Peyer's patch (tissue), 4 donors: ENCODE results near the gene CIART. TPM values are rescaled to one million over a fixed set of nuclear protein-coding genes. Genes with fewer than 3 reads are reported as not detected.
"Not testable (repeated sequence)": the region's sequence is repeated elsewhere in the genome, so short reads cannot be mapped to it uniquely, and the experiment has no call there.

Source experiments
- DNase-seq, 3 donors: peaks; one replicate each; pipeline ENCODE4 v3.0.0-alpha.2; 2017 to 2019
- H3K27ac ChIP-seq, 4 donors: fragments of 200-600 bp; sonication (generic); one replicate each; pipeline ENCODE4 v1.5.1; 2016 to 2019
- H3K27me3 ChIP-seq, 2 donors: fragments of 200-600 bp; sonication (generic); one replicate each; pipeline ENCODE4 v1.5.1; 2019
- H3K36me3 ChIP-seq, 3 donors: fragments of 200-600 bp; sonication (generic); one replicate each; pipeline ENCODE4 v1.5.1; 2016 to 2019
- H3K4me1 ChIP-seq, 4 donors: fragments of 200-600 bp; sonication (generic); one replicate each; pipeline ENCODE4 v1.5.1; 2016 to 2019
- H3K4me3 ChIP-seq, 4 donors: fragments of 200-600 bp; sonication (generic); 1 replicate in 3 of 4; 2 replicates in 1 of 4; pipeline ENCODE4 v1.5.1; 2016 to 2019; ENCODE audit warnings: mild to moderate bottlenecking in 1 of 4
- H3K9me3 ChIP-seq, 4 donors: fragments of 200-600 bp; sonication (generic); one replicate each; pipeline ENCODE4 v1.5.1; 2016 to 2019; ENCODE audit warnings: mild to moderate bottlenecking in 1 of 4
- CTCF ChIP-seq, 6 experiments: fragments of 450-650 bp in 4 of 6; fragments of 200-600 bp in 2 of 6; sonication (generic) in 1 of 6; IDR thresholded peaks; one replicate each; pipeline ENCODE4 v1.5.1; 2017 to 2019; ENCODE audit warnings: antibody characterized with exemption in 6 of 6, mild to moderate bottlenecking in 3 of 6, moderate library complexity in 1 of 6
- POLR2A ChIP-seq, 2 donors: fragments of 450-650 bp; IDR thresholded peaks; one replicate each; pipeline ENCODE4 v1.5.1; 2017; ENCODE audit warnings: antibody characterized with exemption in 2 of 2, mild to moderate bottlenecking in 2 of 2, moderate library complexity in 2 of 2
- total RNA-seq, 4 donors: library from RNA; depleted of rRNA; stranded (reverse); fragments of >200 nt; gene quantifications; one replicate each; pipeline ENCODE4 v1.1.0, GENCODE V29; 2016

Gene CIART, protein sequence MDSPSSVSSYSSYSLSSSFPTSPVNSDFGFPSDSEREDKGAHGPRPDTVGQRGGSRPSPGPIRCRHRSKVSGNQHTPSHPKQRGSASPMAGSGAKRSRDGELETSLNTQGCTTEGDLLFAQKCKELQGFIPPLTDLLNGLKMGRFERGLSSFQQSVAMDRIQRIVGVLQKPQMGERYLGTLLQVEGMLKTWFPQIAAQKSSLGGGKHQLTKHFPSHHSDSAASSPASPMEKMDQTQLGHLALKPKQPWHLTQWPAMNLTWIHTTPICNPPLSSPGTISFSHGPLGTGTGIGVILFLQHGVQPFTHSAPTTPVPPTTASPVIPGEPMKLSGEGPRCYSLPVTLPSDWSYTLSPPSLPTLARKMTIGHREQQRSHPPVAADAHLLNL
- 1 to 10 TPM; 1.7 to 5.7 (median 5.1) TPM for total RNA-seq

GRCh38 chr1:150281758-150282557 lies at the start of gene CIART:
TSS of gene CIART (plus strand) at chr1:150282554. CDS start at chr1:150283268, 714 bp downstream.
- Histone ChIP-seq H3K36me3 (peaks cover 0 to 8% (median 0%) of the 10 kb centered on the region in 3 donors), H3K27ac (peak within 1 kb of the TSS; percentile 53 to 89 (median 72)), H3K4me3 (peak within 1 kb of the TSS; percentile 31 to 56 (median 44)), H3K27me3 (no peaks in the 10 kb centered on the region), H3K4me1 (peaks cover 0 to 23% (median 4%) of the 10 kb centered on the region in 4 donors), H3K9me3 (no peaks in the 10 kb centered on the region)
- TF ChIP-seq POLR2A (IDR thresholded peaks at IDR 0.05) (no peak), CTCF (IDR thresholded peaks at IDR 0.05) (no peak)
- DNase-seq, result peak; percentile 81 to 95 (median 91)

- not testable (repeated sequence) for H3K4me3 ChIP-seq, H3K9me3 ChIP-seq, H3K27me3 ChIP-seq, DNase-seq, H3K36me3 ChIP-seq
- Histone ChIP-seq H3K4me1 (peaks cover 0 to 12% (median 0%) of the 10 kb centered on the region in 4 donors), H3K27ac (peak overlapping the region in 2 of 4 donors; percentile 13 to 96)
Measured at GRCh38 chr1:150232921-150233320, 49.4 kb upstream of the CIART start.

DNA sequence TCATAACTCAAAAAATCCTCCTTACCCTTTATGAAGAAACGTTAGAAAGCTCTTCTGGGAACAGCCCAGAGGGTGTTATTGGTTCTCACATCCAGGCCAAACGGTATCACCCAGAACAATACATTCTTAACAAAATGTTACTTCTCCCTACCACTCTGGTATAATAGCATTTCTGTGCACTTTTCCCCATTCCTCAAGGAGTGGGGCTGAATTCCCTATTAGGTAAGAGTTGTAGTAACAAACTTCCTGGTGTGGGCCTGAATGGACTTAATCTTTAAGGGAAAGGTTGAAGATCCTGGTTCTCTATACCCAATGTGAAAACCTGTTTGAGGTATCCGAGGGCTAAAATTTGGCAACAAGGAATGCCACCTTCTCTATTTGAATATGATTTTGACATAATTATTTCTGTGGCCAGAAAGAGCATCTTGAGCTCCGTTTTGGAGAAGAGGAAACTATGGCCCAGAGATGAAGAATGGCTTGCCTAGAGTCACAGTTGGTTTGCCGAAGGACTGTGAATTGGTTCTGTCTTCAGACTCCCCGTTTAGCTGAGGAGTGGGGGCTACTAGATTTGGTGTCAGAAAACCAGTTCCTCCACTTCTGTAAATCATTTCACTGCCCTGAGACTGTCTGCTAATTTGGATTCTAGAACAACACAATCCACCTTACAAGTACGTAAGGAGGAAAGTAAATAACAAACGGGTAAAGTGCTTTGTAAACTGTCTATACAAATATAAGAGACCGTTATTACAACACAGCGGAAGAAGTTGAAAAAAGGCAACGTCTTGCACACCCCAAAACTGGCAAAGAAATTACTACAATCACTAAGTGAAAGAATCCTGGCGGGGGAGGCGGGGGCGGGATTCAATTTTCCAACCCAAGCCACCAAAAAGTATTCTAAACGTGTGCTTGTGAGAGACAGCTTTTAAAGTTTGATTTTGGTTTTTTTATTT lies 48.7 kb upstream of the CIART start:
- Histone ChIP-seq H3K4me1 (peaks cover 0 to 12% (median 0%) of the 10 kb centered on the region in 4 donors), H3K27ac (peak overlapping the region; percentile 89 to 97 (median 94)), H3K27me3 (no peaks in the 10 kb centered on the region), H3K9me3 (no peaks in the 10 kb centered on the region), H3K36me3 (peaks cover 0 to 9% (median 0%) of the 10 kb centered on the region in 3 donors), H3K4me3 (peak overlapping the region; percentile 68 to 86 (median 74))
- peak in 1 of 3 donors; percentile 54 for DNase-seq
- TF ChIP-seq POLR2A (IDR thresholded peaks at IDR 0.05) (no peak), CTCF (IDR thresholded peaks at IDR 0.05) (no peak)

DNA sequence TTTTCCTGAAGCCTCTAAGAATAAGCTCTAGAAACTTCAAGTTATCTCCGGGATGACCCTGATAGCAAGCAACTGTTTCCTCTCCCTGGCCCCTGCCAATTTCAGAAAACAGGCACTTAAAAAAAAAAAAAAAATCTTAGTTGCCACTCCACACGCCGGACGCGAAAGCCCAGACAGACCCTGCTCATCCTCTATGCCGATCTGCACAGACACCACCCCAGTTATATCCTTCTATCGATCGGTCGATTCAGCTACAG lies 48.1 kb upstream of the CIART start:
- no peaks in the 10 kb centered on the region for H3K27me3 ChIP-seq
- peak overlapping the region; percentile 68 to 86 (median 74) for H3K4me3 ChIP-seq
- H3K36me3 ChIP-seq, result peaks cover 0 to 4% (median 0%) of the 10 kb centered on the region in 3 donors
- no peaks in the 10 kb centered on the region for H3K9me3 ChIP-seq
- peaks cover 0 to 12% (median 0%) of the 10 kb centered on the region in 4 donors for H3K4me1 ChIP-seq
- DNase-seq, result no peak
- TF ChIP-seq CTCF (IDR thresholded peaks at IDR 0.05) (no peak), POLR2A (IDR thresholded peaks at IDR 0.05) (no peak)
- peak overlapping the region; percentile 89 to 97 (median 94) for H3K27ac ChIP-seq

DNA sequence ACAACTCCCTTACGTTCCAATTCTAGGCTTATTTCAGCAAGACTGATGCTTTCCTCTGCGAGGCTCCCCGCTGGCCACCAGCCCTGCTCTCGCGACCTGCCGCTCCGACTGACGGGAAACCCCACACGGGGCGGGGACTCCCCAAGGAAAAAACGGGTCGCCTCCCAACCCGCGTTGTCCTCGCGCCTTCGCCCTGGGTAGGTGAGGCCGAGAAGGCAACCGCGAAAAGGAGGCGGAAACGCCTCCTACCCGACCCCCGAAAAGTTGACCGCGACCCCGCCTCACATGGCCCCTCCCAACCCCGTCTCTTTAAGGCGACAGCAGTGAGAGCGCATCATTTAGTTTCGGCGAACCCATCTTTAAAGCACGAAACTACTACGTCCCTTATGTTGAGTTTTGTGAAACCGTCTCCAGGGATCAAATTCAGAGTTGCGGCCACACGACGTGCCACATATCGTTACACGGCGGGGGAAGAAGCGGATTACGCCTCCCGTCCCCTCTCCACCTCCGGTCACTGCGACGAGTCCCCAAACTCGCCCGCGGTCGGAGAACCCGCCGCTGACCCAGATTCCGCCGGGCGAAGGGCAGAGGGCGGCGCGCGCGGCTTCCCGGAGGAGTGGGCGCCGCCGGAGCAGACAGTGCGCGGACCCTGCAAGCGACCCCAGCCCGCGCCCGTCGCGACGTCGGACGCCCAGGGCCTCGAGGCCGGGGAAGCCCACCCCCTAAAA lies 47.6 kb upstream of the CIART start:
- peak; percentile 83 to 93 (median 84) for DNase-seq
- peak overlapping the region; percentile 89 to 97 (median 94) for H3K27ac ChIP-seq
- no peaks in the 10 kb centered on the region for H3K36me3 ChIP-seq
- TF ChIP-seq CTCF (IDR thresholded peaks at IDR 0.05) (no peak), POLR2A (IDR thresholded peaks at IDR 0.05) (peak; percentile 53 to 59)
- H3K4me3 ChIP-seq, result peak overlapping the region; percentile 68 to 86 (median 74)
- no peaks in the 10 kb centered on the region for H3K9me3 ChIP-seq
- H3K4me1 ChIP-seq, result peaks cover 0 to 12% (median 0%) of the 10 kb centered on the region in 4 donors
- no peaks in the 10 kb centered on the region for H3K27me3 ChIP-seq
